ENCODE results near the gene ATP9A.

GRCh38 chr20:51633430-51633829, 134.8 kb downstream of the ATP9A start:
- no peak for TF ChIP-seq POLR2A (IDR thresholded peaks at IDR 0.05)
- TF ChIP-seq CTCF (IDR thresholded peaks at IDR 0.05) = no peak
